HG03520 (cell line): ENCODE measurements around the gene RAB11FIP4.

ENCODE experiments used
- ATAC-seq: cut with Tn5 transposase; IDR thresholded peaks from one replicate; pipeline ENCODE4 v1.9.1; 2021; ENCODE audit warnings: mild to moderate bottlenecking, moderate library complexity; ENCODE audit not compliant: unreplicated experiment

Gene RAB11FIP4

DNA sequence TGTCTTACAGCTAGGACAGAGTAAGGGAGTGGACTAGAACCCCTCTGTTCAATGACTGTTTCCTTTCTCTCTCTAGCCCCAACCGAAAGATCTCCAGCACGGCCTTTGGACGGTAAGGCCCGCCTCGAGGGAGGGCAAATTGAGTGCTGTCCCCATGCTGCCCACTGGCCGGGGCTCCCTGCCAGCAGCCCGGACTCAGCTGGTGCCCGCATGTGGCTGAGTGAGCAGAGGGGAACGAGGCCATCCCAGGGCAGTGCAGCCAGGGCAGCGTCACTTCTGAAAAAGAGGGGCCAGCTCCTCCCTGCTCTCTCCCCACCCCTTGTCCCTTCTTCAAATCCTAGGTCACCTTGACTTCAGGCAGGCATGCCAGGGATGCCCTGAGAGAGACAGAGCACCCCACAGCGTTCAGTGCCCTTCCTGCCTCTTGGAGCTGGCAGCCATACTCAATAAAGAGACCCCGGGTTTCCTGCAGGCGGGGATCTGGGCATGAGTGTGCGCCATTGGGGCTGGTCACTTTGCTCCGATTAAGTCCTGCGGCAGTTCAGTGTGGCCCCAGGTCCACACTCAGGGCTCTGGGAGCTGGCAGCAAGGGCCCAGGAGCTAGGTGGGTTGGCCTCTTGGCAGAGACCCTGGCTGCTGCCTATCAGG lies 130.9 kb downstream of the RAB11FIP4 start:
- ATAC-seq: no peak

DNA sequence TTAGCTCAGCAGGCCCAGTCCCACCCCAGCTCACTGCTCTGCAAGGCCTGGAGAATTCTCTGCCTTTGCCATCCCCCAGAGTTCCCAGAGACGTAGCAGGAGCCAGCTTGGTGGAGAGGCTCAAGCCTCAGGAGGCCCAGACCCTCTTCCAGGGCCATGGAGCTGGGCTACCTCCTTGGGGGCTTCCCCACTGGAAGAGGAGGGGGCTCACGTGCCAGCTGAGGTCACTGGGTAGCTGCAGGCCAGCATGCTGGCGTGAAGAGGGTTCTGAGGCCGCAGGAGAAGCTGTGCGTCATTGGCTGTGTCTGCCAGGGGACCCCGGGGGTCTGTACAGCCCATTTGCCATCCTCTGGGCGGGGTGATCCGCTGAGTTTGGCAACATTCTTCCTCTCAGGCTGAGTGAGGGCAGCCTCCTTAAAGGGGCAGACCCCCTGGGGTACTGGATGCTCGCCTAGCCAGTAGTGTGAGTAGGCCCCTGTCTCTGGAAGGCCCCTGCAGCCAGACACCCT lies 131.6 kb downstream of the RAB11FIP4 start:
- no peak for ATAC-seq

DNA sequence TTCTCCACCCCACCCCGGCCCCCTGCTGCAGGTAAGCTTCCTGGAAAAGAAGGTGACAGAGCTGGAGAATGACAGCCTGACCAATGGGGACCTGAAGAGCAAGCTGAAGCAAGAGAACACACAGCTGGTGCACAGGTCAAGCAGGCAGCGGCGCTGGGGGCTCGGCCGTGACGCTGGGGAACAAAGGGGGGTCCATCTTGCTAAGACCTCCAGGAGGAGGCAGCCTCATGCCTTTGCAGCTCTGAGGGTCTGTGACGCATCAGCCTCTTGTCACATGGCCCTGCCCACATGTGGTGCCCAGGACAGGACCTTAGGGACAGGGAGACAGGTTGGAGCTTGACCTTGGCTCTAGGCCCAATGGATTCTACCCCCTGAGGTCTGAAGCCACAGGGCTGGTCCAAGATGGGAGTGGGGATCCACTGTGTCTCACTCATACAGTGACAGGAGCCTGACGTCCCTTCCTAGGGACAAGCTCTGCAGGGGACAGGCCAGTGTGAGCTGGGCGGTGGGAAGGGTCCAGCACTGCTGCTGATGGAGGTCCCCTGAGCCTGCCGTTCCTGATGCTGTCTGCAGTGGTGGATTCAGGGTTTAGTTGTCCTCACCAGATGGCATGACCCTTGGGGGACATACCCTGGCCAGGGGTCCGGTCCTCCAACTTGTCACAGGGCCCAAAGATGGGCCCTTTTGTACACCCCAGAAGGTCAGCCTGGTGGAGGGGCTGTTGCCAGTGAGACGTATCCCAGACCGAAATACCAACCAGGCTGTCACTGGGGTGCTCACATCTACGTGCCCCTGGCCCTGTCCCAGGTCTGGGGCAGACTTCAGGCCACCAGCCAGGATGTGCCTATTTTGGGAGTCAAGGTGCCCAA lies 132.6 kb downstream of the RAB11FIP4 start:
- ATAC-seq: no peak

DNA sequence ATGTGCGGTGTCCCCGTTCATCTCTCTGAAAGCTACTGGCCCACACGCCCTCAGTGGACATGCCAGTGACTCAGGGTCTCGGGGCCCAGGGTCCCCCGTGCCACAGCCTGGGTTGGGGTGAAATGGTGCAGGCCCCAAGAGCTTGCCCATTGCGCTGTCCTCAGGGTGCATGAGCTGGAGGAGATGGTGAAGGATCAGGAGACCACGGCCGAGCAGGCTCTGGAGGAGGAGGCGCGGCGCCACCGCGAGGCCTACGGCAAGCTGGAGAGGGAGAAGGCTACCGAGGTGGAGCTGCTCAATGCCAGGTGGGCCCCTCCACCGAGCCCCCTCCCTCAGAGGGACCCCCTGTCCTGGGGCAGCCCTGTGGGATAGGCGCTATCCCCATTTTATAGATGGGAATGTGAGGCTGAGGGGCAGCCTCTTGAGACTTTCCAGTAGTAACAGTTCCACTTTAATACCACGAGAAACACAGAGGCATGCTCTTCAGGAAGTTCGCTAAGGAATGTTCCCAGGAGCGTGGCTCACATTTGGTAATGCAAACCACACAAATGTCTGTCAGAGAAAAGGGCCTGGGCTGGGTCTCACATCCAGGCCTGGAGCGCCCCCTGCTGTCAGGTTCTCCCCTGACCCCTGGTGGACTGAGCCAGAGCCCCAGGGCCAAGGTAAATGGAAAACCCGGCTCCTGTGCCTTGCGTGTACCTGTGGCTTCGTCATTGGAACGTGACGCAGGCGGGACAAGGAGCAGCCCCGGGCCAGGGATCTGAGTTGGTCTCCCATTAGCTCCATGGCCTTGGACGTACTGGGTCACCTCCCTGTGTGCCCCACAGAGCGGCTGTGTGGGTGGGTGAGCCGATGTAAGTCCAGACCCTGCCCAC lies 133.7 kb downstream of the RAB11FIP4 start:
- ATAC-seq: no peak

DNA sequence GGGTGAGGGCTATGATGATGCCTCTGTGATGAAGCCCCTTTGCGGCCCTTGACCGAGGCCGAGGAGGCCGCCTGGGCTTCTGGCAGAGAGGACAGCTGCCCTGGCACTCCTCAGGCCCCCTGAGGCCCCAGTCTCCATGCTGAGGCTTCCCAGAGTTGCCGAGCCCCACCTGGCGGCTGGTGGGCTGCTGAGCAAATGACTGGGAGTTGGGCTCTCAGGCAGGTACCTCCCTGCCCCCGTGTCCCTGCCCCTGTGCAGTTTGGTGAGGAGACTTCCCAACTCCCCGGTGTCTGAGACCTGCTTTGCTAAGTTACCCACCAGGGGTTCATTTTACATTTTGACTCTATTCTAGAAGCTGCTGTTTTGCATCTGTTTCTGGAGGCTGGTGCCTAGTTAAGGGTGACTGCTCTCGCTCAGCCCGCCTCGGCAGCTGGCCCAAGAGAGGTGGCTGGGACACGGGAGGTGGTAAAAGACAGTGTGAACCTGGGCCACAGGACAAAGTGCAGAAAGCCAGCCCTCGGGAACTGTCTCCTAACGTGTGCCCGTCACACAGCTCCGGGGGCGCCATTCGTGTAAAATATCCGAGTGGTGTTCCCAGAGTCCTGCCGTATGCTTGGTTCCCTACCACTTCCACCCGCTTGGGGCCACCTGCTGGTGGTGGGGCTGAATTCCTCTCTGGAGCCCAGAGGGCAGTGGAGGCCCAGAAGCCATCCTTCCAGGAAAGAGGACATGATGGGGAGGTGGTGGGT lies 134.5 kb downstream of the RAB11FIP4 start:
- ATAC-seq: no peak

DNA sequence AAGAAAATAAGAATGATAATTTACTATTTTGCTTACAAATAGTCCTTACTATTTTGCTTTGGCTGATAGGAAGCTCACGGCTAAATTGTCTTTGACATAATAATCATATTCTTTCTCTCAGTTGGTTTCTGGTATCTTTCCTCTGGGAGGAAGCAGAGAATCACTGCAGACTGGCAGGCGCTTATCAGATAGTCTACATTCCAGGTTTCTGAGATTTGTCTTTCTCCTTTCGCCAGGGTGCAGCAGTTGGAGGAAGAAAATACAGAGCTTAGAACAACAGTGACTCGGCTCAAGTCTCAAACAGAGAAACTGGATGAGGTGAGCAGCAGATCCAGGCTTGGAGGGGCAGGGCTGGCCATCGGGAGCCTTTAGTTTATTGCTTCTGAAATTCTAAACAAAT lies 136.1 kb downstream of the RAB11FIP4 start:
- ATAC-seq: no peak

DNA sequence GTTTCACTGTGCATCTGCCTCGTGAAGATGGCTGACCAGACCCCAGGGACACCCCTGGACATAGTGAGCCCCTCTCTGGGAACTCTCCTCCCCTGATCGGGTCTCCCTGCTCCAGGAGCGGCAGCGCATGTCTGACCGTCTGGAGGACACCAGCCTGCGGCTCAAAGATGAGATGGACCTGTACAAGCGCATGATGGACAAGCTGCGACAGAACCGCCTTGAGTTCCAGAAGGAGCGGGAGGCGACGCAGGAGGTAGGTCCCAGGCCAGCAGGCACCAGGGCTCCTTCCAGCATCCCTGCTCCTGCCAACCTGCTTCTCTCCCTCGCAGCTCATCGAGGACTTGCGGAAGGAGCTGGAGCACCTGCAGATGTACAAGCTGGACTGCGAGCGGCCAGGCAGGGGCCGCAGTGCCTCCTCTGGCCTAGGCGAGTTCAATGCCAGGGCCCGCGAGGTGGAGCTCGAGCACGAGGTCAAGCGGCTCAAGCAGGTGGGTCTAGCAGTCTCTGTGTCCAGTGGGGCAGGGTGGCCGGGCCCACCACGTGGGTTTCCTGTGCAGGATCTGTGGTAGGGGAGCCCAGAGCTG lies 136.9 kb downstream of the RAB11FIP4 start:
- no peak for ATAC-seq

DNA sequence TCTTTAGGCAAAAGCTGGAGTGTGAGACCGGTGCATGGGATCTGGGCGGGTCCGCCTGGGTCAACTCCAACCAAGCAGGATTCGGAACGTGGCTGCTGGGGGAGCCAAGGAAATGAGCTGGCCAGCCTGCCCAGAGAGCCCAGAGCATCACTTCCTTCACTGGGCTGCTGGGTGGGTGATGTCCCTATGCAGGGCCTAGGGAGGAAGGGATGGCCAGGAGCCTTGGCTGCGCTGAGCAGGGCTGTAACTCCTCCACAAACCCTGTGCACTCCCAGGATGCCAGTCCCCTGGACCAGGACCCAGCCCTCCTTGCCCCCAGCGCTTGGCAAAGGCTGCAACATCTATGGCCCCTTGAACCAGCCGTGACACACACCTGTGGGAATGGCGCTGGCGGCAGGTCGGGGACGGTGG lies 138.4 kb downstream of the RAB11FIP4 start:
- ATAC-seq: no peak

DNA sequence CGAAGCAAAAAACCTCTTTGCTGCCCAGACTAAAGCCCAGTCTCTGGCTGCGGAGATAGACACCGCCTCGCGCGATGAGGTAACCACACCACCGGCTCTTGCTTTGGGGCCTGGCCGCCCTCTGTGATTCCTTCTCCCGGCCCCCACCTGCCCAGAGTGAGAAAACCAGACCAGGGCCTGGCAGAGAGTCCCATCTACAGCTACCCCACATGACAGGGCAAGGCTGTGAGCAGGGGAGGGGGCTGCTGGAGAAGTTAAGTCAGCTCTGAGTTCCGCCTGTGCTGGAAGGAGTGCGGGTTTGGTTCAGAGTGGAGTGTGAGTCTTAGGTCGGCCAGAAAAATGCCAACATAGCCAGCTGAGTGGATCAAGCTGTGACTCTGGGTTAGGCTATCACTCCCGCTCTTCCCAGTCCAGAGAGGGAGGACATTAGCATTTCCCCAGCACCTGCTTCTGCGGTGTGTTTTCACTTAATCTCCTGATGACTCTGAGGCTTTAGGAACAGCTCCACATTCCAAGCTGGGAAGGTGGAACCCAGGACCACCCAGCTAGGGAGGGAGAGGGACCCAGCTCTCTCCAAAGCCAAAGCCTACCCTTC lies 139.0 kb downstream of the RAB11FIP4 start:
- ATAC-seq: no peak

DNA sequence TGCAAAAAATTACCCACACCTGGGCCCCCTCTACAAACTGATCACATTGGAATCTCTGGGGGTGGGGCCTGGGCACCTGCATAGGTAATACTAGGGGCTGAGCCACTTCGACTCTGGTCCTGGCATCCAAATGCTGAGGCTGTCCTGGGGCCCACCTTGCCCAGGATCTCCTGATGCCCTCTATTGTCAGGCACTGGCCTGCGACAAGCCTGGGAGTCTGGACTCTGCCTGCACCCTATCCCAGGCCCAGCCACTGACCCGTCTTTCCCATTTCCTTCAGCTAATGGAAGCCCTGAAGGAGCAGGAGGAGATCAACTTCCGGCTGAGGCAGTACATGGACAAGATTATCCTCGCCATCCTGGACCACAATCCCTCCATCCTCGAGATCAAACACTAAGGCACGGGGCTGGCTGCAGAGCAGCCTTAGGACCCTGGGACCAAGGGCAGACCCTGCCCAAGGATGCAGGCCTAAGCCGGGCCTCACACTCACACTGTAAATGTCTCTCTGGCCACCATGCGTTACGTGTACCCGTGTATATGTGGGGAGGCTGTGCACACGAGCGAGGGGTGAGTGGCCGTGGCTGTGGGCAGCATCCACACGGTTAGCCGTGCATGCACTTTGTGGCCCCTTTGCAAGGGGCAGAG lies 140.0 kb downstream of the RAB11FIP4 start:
- ATAC-seq: no peak

DNA sequence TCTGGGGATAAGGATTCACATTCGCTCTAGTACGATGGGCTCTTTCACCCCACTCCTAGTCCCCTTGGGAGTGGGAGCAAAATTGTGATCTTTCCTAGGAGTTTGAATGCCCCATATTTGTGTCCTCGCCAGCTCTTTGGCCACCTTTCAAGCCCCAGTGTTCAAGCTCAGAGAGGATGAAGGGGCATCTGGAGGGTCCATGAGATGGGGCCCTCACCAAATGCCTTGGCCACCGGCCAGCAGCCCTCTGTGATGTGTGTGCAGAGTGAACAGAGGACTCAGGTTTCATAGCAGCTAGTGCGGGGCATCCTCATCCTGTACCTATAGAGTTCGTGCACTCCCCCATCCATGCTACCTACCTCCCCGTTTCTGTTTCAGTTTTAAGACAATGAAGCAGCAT lies 140.6 kb downstream of the RAB11FIP4 start:
- no peak for ATAC-seq

DNA sequence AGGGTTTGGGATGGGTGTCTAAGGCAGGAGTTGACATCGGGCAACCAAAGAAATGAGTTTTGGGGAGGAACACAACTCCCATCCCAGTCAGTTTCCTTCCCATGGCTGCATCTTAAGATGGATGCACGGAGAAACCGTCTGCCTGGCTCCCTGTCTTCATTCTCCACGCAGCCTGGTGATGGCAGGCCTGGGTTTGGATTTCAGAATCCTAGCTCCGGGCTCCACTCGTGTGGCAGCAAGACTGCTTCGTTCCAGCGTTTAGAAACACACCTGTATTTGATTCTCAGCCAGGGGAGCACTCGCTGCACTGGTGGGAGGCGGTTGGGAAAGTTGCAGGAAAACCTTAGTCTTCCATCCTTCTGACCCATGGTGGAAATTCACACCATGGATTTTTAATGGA lies 141.1 kb downstream of the RAB11FIP4 start:
- no peak for ATAC-seq

DNA sequence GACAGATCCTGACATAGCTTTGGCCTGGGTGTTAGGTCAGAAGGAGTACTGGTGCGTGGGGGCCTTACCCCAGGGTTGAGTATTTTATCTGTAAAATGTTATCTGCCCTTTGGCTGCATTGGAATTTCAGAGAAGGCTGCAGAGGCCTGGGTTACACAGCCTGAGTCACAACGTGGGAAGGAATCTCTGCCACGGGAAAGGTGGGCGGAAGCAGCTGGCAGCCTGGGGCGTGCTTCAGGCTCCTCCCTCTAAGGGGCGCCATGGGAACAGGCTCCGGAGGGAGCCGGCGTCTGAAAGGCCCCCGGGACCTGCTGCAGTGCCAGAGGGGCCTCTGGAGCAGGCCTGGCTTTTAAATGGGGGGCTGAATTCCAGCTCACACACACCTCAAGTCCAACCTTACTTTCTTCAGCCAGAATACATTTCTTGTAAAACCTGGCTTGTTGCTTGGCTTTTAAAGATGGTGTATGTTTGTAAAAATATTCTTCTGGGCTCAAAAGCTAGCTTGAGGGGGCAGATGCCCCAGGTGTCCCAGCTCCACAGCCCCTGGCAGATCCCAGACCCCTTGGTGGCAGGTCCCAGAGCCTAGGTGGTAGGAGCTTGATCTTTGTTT lies 142.2 kb downstream of the RAB11FIP4 start:
- no peak for ATAC-seq

DNA sequence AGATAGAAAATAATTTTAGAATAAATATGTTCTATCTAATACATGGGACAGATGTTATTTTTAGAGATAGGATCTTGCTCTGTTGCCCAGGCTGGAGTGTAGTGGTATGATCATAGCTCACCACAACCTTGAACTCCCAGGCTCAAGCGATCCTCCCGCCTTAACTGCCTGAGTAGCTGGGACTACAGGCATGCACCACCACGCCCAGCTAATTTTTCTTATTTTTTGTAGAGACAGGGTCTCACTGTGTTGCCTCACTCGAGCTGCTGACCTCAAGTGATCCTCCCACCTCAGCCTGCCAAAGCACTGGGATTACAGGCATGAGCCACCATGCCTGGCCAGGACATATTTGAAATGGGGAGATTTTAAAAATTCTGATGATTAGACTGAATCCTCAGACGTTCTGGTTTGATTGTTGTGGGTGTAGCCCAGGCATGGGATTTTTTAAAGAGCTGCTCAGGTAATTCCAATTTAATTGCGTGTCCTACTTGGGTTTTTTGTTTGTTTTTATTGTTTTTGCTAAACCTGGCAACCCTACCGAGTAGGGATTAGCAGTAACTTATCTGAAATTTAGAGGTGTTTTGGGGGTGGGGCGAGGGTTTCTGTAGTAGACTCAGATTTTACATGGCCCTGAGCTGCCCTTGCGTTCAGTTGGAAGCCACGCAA lies 142.9 kb downstream of the RAB11FIP4 start:
- no peak for ATAC-seq

DNA sequence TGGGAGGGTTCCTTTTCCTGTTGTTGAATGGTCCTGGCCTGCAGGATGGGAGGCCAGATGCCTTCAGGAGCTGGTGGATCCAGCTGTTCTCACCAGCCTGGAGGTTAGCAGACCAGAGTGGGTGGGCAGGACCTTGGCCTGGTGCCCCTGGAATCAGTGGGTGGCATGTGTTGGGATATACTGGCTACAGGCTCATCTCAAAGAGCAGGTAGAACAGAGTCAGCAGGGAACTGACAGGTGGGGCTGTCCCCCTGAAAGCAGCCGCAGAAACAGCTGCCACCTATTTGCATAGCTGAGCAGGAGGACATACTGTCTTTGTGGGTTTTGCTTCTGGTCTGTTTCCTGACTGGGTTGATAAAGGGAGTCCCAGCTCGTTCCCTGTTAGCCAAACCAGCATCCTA lies 144.1 kb downstream of the RAB11FIP4 start:
- ATAC-seq: peak; percentile 70

DNA sequence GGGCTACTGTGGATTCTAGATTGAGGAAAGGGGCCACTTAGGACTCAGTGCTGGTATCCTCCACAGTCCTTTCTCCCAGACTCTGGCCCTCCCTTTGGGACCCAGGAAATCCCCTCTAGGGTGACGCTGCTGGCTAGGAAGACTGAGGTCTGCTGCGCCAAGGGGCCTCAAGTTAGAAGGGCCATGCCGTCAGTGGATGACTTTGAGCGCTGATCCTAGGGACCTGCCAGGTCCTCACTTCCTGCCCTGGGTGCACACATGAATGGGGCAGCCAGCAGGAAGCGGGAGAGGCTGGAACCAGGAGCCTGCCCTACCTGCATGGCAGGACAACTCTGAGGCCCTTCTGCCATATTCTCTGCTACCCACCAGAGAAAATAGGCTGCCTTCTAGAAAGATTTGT lies 145.0 kb downstream of the RAB11FIP4 start:
- ATAC-seq: no peak

DNA sequence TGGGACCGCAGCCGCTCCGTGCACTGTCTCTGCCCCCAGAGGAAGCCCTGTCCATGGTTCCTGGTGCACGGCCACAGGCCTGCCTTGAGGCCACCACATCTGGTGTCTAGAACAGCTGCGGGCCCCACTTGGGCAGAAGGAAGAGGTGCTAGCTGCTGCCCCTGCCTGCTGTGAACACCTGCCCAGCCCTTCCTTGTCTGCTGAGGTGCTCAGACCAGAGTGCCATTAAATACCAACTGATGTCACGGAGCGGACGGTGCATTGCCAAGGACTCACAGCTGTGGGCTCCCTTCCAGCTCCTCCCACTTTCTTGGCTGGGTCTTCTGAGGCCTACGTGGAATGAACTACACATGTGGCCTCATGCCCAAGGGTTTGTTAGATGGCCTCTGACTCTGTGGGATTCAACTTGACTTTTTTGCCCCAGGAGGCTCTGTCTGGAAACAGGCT lies 146.1 kb downstream of the RAB11FIP4 start:
- no peak for ATAC-seq

DNA sequence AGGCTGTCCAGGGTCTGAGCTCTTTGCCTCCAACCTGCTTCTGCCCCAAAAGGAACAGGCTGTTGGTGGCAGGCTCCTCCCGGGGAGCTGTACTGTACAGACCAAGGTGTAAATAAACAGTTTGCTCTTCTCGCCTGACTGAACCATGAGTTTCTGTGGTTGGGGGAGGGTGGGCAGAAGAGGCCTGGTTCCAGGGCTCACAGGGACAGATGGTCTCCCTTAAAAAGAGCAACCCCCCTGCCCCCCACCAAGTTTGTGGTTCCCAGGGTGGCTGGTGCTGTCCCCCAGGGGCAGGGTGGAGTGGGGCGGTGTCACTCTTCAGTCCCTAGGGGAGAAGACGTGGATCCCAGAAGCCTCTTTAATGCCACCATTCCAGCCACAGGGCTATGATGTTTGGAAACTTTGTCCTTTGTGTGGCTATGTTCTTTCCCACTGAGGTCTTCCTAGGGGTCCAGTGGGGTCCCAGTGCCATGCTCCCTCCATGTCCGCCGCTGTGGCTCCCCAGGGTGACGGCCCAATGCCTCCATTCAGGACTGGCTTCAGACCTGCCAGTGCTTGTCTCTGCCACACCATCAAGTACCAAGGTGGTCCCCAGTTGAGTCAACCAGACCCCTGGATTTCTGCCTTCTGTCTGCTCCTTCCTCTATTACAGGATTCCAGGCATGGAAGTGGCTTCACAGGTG lies 146.7 kb downstream of the RAB11FIP4 start:
- no peak for ATAC-seq
